Measurements from ENCODE around the gene GKN1.

The GKN1 gene

GRCh38 chr2:68971591-68972231 lies 2.7 kb upstream of the GKN1 start:
- ATAC-seq (replicated peaks) = no peak
- H3K9me3 Mint-ChIP-seq = no peaks in the 10 kb centered on the region
- DNase-seq = no peak
- H3K4me1 Mint-ChIP-seq (ENCODE audit: low read depth in 2 of 2) = no peaks in the 10 kb centered on the region
- peaks cover 31 to 32% of the 10 kb centered on the region in 2 donors for H3K27me3 Mint-ChIP-seq
- no peaks in the 10 kb centered on the region for H3K36me3 Mint-ChIP-seq (ENCODE audit: insufficient read depth)
- H3K27ac Mint-ChIP-seq = no peak overlapping the region
- no peak overlapping the region for H3K4me3 Mint-ChIP-seq

- H3K27me3 Mint-ChIP-seq = peaks cover 50 to 55% of the 10 kb centered on the region in 2 donors
- peaks cover 0 to 4% of the 10 kb centered on the region in 2 donors for H3K4me1 Mint-ChIP-seq (ENCODE audit: low read depth in 2 of 2)
- no peaks in the 10 kb centered on the region for H3K36me3 Mint-ChIP-seq (ENCODE audit: insufficient read depth)
- DNase-seq (no peak), ATAC-seq (replicated peaks) (no peak)
- no peak overlapping the region for H3K27ac Mint-ChIP-seq
- no peak overlapping the region for H3K4me3 Mint-ChIP-seq
- H3K9me3 Mint-ChIP-seq = no peaks in the 10 kb centered on the region
These were observed 670 bp downstream of the GKN1 start for GRCh38 chr2:68974946-68975665.

GRCh38 chr2:68975844-68976243 lies 1.4 kb downstream of the GKN1 start:
- no peaks in the 10 kb centered on the region for H3K36me3 Mint-ChIP-seq (ENCODE audit: insufficient read depth)
- no peak overlapping the region for H3K4me3 Mint-ChIP-seq
- ATAC-seq (replicated peaks) = no peak
- DNase-seq = no peak
- peaks cover 0 to 4% of the 10 kb centered on the region in 2 donors for H3K4me1 Mint-ChIP-seq (ENCODE audit: low read depth in 2 of 2)
- no peak overlapping the region for H3K27ac Mint-ChIP-seq
- peaks cover 57 to 60% of the 10 kb centered on the region in 2 donors for H3K27me3 Mint-ChIP-seq
- H3K9me3 Mint-ChIP-seq = no peaks in the 10 kb centered on the region

- no peak for DNase-seq
- H3K27me3 Mint-ChIP-seq = peaks cover 67 to 70% of the 10 kb centered on the region in 2 donors
- no peak overlapping the region for H3K27ac Mint-ChIP-seq
- H3K4me1 Mint-ChIP-seq (ENCODE audit: low read depth in 2 of 2) = peaks cover 0 to 4% of the 10 kb centered on the region in 2 donors
- H3K36me3 Mint-ChIP-seq (ENCODE audit: insufficient read depth) = no peaks in the 10 kb centered on the region
- no peaks in the 10 kb centered on the region for H3K9me3 Mint-ChIP-seq
- no peak for ATAC-seq (replicated peaks)
- H3K4me3 Mint-ChIP-seq = no peak overlapping the region
These were observed 3.0 kb downstream of the GKN1 start for GRCh38 chr2:68977453-68977852.

GRCh38 chr2:68978098-68978497 lies 3.7 kb downstream of the GKN1 start:
- Mint-ChIP-seq H3K27me3 (peaks cover 67% of the 10 kb centered on the region in 2 donors), H3K27ac (no peak overlapping the region), H3K4me3 (no peak overlapping the region), H3K4me1 (ENCODE audit: low read depth in 2 of 2) (peaks cover 0 to 4% of the 10 kb centered on the region in 2 donors), H3K36me3 (ENCODE audit: insufficient read depth) (no peaks in the 10 kb centered on the region), H3K9me3 (no peaks in the 10 kb centered on the region)
- no peak for ATAC-seq (replicated peaks)
- no peak for DNase-seq

- Mint-ChIP-seq H3K9me3 (no peaks in the 10 kb centered on the region), H3K4me3 (no peak overlapping the region), H3K27me3 (peaks cover 44 to 54% of the 10 kb centered on the region in 2 donors), H3K4me1 (ENCODE audit: low read depth in 2 of 2) (peaks cover 0 to 4% of the 10 kb centered on the region in 2 donors), H3K36me3 (ENCODE audit: insufficient read depth) (no peaks in the 10 kb centered on the region), H3K27ac (no peak overlapping the region)
- no peak for DNase-seq
- no peak for ATAC-seq (replicated peaks)
These were observed 6.5 kb downstream of the GKN1 start for GRCh38 chr2:68980956-68981355.

- Mint-ChIP-seq H3K27me3 (peaks cover 14 to 22% of the 10 kb centered on the region in 2 donors), H3K4me3 (no peak overlapping the region), H3K9me3 (no peaks in the 10 kb centered on the region), H3K4me1 (ENCODE audit: low read depth in 2 of 2) (no peaks in the 10 kb centered on the region), H3K27ac (no peak overlapping the region), H3K36me3 (ENCODE audit: insufficient read depth) (peaks cover 2% of the 10 kb centered on the region)
- ATAC-seq (replicated peaks) = no peak
- no peak for DNase-seq
These were observed 12.6 kb downstream of the GKN1 start for GRCh38 chr2:68987021-68987503.

- peaks cover 2% of the 10 kb centered on the region for H3K36me3 Mint-ChIP-seq (ENCODE audit: insufficient read depth)
- H3K4me1 Mint-ChIP-seq (ENCODE audit: low read depth in 2 of 2) = no peaks in the 10 kb centered on the region
- no peak overlapping the region for H3K27ac Mint-ChIP-seq
- no peaks in the 10 kb centered on the region for H3K9me3 Mint-ChIP-seq
- peaks cover 22 to 27% of the 10 kb centered on the region in 2 donors for H3K27me3 Mint-ChIP-seq
- H3K4me3 Mint-ChIP-seq = no peak overlapping the region
- ATAC-seq (replicated peaks) = no peak
- no peak for DNase-seq
These were observed 14.6 kb downstream of the GKN1 start for GRCh38 chr2:68989035-68989434.

- Mint-ChIP-seq H3K9me3 (no peaks in the 10 kb centered on the region), H3K36me3 (ENCODE audit: insufficient read depth) (peaks cover 2% of the 10 kb centered on the region), H3K27ac (no peak overlapping the region), H3K4me3 (no peak overlapping the region), H3K4me1 (ENCODE audit: low read depth in 2 of 2) (no peaks in the 10 kb centered on the region), H3K27me3 (peaks cover 32 to 34% of the 10 kb centered on the region in 2 donors)
- DNase-seq = no peak
- no peak for ATAC-seq (replicated peaks)
These were observed 17.9 kb downstream of the GKN1 start for GRCh38 chr2:68992341-68992740.

GRCh38 chr2:68992933-68993332 lies 18.5 kb downstream of the GKN1 start:
- Mint-ChIP-seq H3K27ac (no peak overlapping the region), H3K36me3 (ENCODE audit: insufficient read depth) (no peaks in the 10 kb centered on the region), H3K9me3 (no peaks in the 10 kb centered on the region), H3K4me1 (ENCODE audit: low read depth in 2 of 2) (no peaks in the 10 kb centered on the region), H3K27me3 (peaks cover 33 to 34% of the 10 kb centered on the region in 2 donors), H3K4me3 (no peak overlapping the region)
- DNase-seq = no peak
- no peak for ATAC-seq (replicated peaks)

GRCh38 chr2:68993660-68994059 lies 19.2 kb downstream of the GKN1 start:
- DNase-seq (no peak), ATAC-seq (replicated peaks) (no peak)
- peaks cover 37 to 40% of the 10 kb centered on the region in 2 donors for H3K27me3 Mint-ChIP-seq
- H3K9me3 Mint-ChIP-seq = no peaks in the 10 kb centered on the region
- no peak overlapping the region for H3K4me3 Mint-ChIP-seq
- H3K36me3 Mint-ChIP-seq (ENCODE audit: insufficient read depth) = no peaks in the 10 kb centered on the region
- no peak overlapping the region for H3K27ac Mint-ChIP-seq
- H3K4me1 Mint-ChIP-seq (ENCODE audit: low read depth in 2 of 2) = no peaks in the 10 kb centered on the region

- no peak overlapping the region for H3K4me3 Mint-ChIP-seq
- no peak overlapping the region for H3K27ac Mint-ChIP-seq
- no peaks in the 10 kb centered on the region for H3K4me1 Mint-ChIP-seq (ENCODE audit: low read depth in 2 of 2)
- no peaks in the 10 kb centered on the region for H3K36me3 Mint-ChIP-seq (ENCODE audit: insufficient read depth)
- DNase-seq (no peak), ATAC-seq (replicated peaks) (no peak)
- no peaks in the 10 kb centered on the region for H3K9me3 Mint-ChIP-seq
- peaks cover 44 to 46% of the 10 kb centered on the region in 2 donors for H3K27me3 Mint-ChIP-seq
These were observed 20.4 kb downstream of the GKN1 start for GRCh38 chr2:68994864-68995263.

- no peak overlapping the region for H3K4me3 Mint-ChIP-seq
- no peaks in the 10 kb centered on the region for H3K4me1 Mint-ChIP-seq (ENCODE audit: low read depth in 2 of 2)
- H3K27me3 Mint-ChIP-seq = peaks cover 45 to 47% of the 10 kb centered on the region in 2 donors
- DNase-seq = no peak
- H3K27ac Mint-ChIP-seq = no peak overlapping the region
- H3K9me3 Mint-ChIP-seq = no peaks in the 10 kb centered on the region
- no peak for ATAC-seq (replicated peaks)
- no peaks in the 10 kb centered on the region for H3K36me3 Mint-ChIP-seq (ENCODE audit: insufficient read depth)
These were observed 21.5 kb downstream of the GKN1 start for GRCh38 chr2:68995916-68996315.

- ATAC-seq (replicated peaks) (no peak), DNase-seq (no peak)
- Mint-ChIP-seq H3K4me1 (ENCODE audit: low read depth in 2 of 2) (no peaks in the 10 kb centered on the region), H3K9me3 (no peaks in the 10 kb centered on the region), H3K27me3 (peaks cover 59 to 60% of the 10 kb centered on the region in 2 donors), H3K27ac (no peak overlapping the region), H3K4me3 (no peak overlapping the region), H3K36me3 (ENCODE audit: insufficient read depth) (no peaks in the 10 kb centered on the region)
These were observed 23.0 kb downstream of the GKN1 start for GRCh38 chr2:68997401-68997800.
